ENCODE results near the gene NXPE3.

DNA sequence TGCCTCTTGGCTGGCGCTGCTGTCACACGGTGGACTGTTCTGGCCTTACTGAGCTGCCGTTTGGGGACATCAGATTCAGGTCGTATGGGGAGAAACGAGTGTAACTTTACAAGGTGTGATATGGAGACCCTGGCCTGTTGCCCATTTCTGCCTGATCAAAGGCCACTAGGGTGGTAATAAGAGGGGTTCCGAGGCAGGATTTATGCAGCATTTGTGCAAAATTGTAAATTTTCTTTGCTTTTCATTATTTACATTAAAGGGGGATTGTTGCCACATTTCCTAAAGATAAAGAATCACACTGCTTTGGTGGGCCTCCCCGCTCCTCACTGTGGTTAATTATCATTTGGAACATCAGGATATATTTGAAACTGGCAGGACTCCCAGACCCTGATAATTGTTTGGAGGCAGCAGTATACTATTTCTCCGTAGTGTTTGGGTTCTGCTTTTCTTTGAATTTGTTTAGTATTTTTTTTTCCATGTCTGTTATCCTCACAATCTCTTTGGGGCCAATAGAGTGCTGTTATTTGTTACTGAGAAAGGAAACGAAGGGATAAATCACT, 891 bp downstream of the NXPE3 start:
- TF ChIP-seq, protein P1, sequence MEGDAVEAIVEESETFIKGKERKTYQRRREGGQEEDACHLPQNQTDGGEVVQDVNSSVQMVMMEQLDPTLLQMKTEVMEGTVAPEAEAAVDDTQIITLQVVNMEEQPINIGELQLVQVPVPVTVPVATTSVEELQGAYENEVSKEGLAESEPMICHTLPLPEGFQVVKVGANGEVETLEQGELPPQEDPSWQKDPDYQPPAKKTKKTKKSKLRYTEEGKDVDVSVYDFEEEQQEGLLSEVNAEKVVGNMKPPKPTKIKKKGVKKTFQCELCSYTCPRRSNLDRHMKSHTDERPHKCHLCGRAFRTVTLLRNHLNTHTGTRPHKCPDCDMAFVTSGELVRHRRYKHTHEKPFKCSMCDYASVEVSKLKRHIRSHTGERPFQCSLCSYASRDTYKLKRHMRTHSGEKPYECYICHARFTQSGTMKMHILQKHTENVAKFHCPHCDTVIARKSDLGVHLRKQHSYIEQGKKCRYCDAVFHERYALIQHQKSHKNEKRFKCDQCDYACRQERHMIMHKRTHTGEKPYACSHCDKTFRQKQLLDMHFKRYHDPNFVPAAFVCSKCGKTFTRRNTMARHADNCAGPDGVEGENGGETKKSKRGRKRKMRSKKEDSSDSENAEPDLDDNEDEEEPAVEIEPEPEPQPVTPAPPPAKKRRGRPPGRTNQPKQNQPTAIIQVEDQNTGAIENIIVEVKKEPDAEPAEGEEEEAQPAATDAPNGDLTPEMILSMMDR (tag by site-specific recombination; IDR thresholded peaks at IDR 0.05) = no peak
- TF ChIP-seq HOXA7 (CRISPR knock-in tag; IDR thresholded peaks at IDR 0.05; ENCODE audit: borderline replicate concordance) = no peak
- TF ChIP-seq ZNF157 (tag by site-specific recombination; IDR thresholded peaks at IDR 0.05) = no peak
- no peak for TF ChIP-seq MYNN (tag by site-specific recombination; IDR thresholded peaks at IDR 0.05; ENCODE audit: borderline replicate concordance)
